Measurements from ENCODE around the gene TOMM20. TPM values are rescaled to one million over a fixed set of nuclear protein-coding genes. Genes with fewer than 3 reads are reported as not detected.

The TOMM20 gene
- polyA plus RNA-seq, 2 donors, result 43.4 to 61.1 TPM

- H3K27me3 ChIP-seq (ENCODE audit: control insufficient read depth in 1 of 2, insufficient read depth in 2 of 2, low read length in 2 of 2), result no peaks in the 10 kb centered on the region
- no peak overlapping the region for H3K4me3 ChIP-seq (ENCODE audit: low read depth in 1 of 2, low read length in 2 of 2)
- WGBS, 2 donors, result 91 to 93% methylated on average over 16 of the region's 16 CpGs
- no peaks in the 10 kb centered on the region for H3K4me1 ChIP-seq (ENCODE audit: control insufficient read depth in 2 of 2, insufficient read depth in 2 of 2, low read length in 1 of 2)
- peaks cover 0 to 2% of the 10 kb centered on the region in 2 donors for H3K9me3 ChIP-seq (ENCODE audit: control insufficient read depth in 2 of 2, insufficient read depth in 1 of 2, low read depth in 1 of 2, low read length in 1 of 2)
- peaks cover 13 to 14% of the 10 kb centered on the region in 2 donors for H3K36me3 ChIP-seq (ENCODE audit: control insufficient read depth in 2 of 2, insufficient read depth in 2 of 2, low read length in 1 of 2)
- peak overlapping the region in 1 of 2 donors; percentile 13 for H3K27ac ChIP-seq (ENCODE audit: low read depth in 2 of 2, low read length in 1 of 2)
Measured at GRCh38 chr1:235107368-235108184, 21.1 kb downstream of the TOMM20 start.

- Histone ChIP-seq H3K4me1 (ENCODE audit: control insufficient read depth in 2 of 2, insufficient read depth in 2 of 2, low read length in 1 of 2) (no peaks in the 10 kb centered on the region), H3K9me3 (ENCODE audit: control insufficient read depth in 2 of 2, insufficient read depth in 1 of 2, low read depth in 1 of 2, low read length in 1 of 2) (peaks cover 0 to 2% of the 10 kb centered on the region in 2 donors), H3K4me3 (ENCODE audit: low read depth in 1 of 2, low read length in 2 of 2) (no peak overlapping the region), H3K27me3 (ENCODE audit: control insufficient read depth in 1 of 2, insufficient read depth in 2 of 2, low read length in 2 of 2) (no peaks in the 10 kb centered on the region), H3K36me3 (ENCODE audit: control insufficient read depth in 2 of 2, insufficient read depth in 2 of 2, low read length in 1 of 2) (peaks cover 13 to 14% of the 10 kb centered on the region in 2 donors), H3K27ac (ENCODE audit: low read depth in 2 of 2, low read length in 1 of 2) (no peak overlapping the region)
- WGBS, 2 donors, result 89 to 95% methylated on average over 4 of the region's 4 CpGs
Measured at GRCh38 chr1:235106457-235106856, 22.2 kb downstream of the TOMM20 start.

- Histone ChIP-seq H3K4me3 (ENCODE audit: low read depth in 1 of 2, low read length in 2 of 2) (no peak overlapping the region), H3K27ac (ENCODE audit: low read depth in 2 of 2, low read length in 1 of 2) (no peak overlapping the region)
- WGBS, 2 donors, result 70 to 80% methylated on average over 12 of the region's 12 CpGs
Measured at GRCh38 chr1:235105051-235106043, 23.3 kb downstream of the TOMM20 start.

GRCh38 chr1:235102993-235103411 is 25.6 kb downstream of the TOMM20 start:
- Histone ChIP-seq H3K9me3 (ENCODE audit: control insufficient read depth in 2 of 2, insufficient read depth in 1 of 2, low read depth in 1 of 2, low read length in 1 of 2) (no peaks in the 10 kb centered on the region), H3K27me3 (ENCODE audit: control insufficient read depth in 1 of 2, insufficient read depth in 2 of 2, low read length in 2 of 2) (no peaks in the 10 kb centered on the region), H3K27ac (ENCODE audit: low read depth in 2 of 2, low read length in 1 of 2) (no peak overlapping the region), H3K36me3 (ENCODE audit: control insufficient read depth in 2 of 2, insufficient read depth in 2 of 2, low read length in 1 of 2) (peaks cover 4 to 5% of the 10 kb centered on the region in 2 donors), H3K4me3 (ENCODE audit: low read depth in 1 of 2, low read length in 2 of 2) (no peak overlapping the region), H3K4me1 (ENCODE audit: control insufficient read depth in 2 of 2, insufficient read depth in 2 of 2, low read length in 1 of 2) (no peaks in the 10 kb centered on the region)
- WGBS, 2 donors, result 33 to 43% methylated on average over 4 of the region's 4 CpGs

More at GRCh38 chr1:235105051-235106043, 23.3 kb downstream of the TOMM20 start:
- Histone ChIP-seq H3K4me1 (ENCODE audit: control insufficient read depth in 2 of 2, insufficient read depth in 2 of 2, low read length in 1 of 2) (no peaks in the 10 kb centered on the region), H3K27me3 (ENCODE audit: control insufficient read depth in 1 of 2, insufficient read depth in 2 of 2, low read length in 2 of 2) (no peaks in the 10 kb centered on the region), H3K36me3 (ENCODE audit: control insufficient read depth in 2 of 2, insufficient read depth in 2 of 2, low read length in 1 of 2) (peaks cover 13 to 14% of the 10 kb centered on the region in 2 donors), H3K9me3 (ENCODE audit: control insufficient read depth in 2 of 2, insufficient read depth in 1 of 2, low read depth in 1 of 2, low read length in 1 of 2) (peaks cover 0 to 2% of the 10 kb centered on the region in 2 donors)

GRCh38 chr1:235102259-235102582 is 26.4 kb downstream of the TOMM20 start:
- no peak overlapping the region for H3K4me3 ChIP-seq (ENCODE audit: low read depth in 1 of 2, low read length in 2 of 2)
- no peaks in the 10 kb centered on the region for H3K9me3 ChIP-seq (ENCODE audit: control insufficient read depth in 2 of 2, insufficient read depth in 1 of 2, low read depth in 1 of 2, low read length in 1 of 2)
- peaks cover 0 to under 1% of the 10 kb centered on the region in 2 donors for H3K36me3 ChIP-seq (ENCODE audit: control insufficient read depth in 2 of 2, insufficient read depth in 2 of 2, low read length in 1 of 2)
- H3K27me3 ChIP-seq (ENCODE audit: control insufficient read depth in 1 of 2, insufficient read depth in 2 of 2, low read length in 2 of 2), result no peaks in the 10 kb centered on the region
- WGBS, 2 donors, result 93 to 94% methylated on average over 3 of the region's 3 CpGs
- no peaks in the 10 kb centered on the region for H3K4me1 ChIP-seq (ENCODE audit: control insufficient read depth in 2 of 2, insufficient read depth in 2 of 2, low read length in 1 of 2)
- H3K27ac ChIP-seq (ENCODE audit: low read depth in 2 of 2, low read length in 1 of 2), result peak overlapping the region in 1 of 2 donors; percentile 47

GRCh38 chr1:235101558-235102258 is 26.9 kb downstream of the TOMM20 start:
- Histone ChIP-seq H3K27ac (ENCODE audit: low read depth in 2 of 2, low read length in 1 of 2) (peak overlapping the region in 1 of 2 donors; percentile 47), H3K4me3 (ENCODE audit: low read depth in 1 of 2, low read length in 2 of 2) (no peak overlapping the region), H3K9me3 (ENCODE audit: control insufficient read depth in 2 of 2, insufficient read depth in 1 of 2, low read depth in 1 of 2, low read length in 1 of 2) (no peaks in the 10 kb centered on the region), H3K36me3 (ENCODE audit: control insufficient read depth in 2 of 2, insufficient read depth in 2 of 2, low read length in 1 of 2) (no peaks in the 10 kb centered on the region), H3K4me1 (ENCODE audit: control insufficient read depth in 2 of 2, insufficient read depth in 2 of 2, low read length in 1 of 2) (no peaks in the 10 kb centered on the region), H3K27me3 (ENCODE audit: control insufficient read depth in 1 of 2, insufficient read depth in 2 of 2, low read length in 2 of 2) (no peaks in the 10 kb centered on the region)
- 67 to 78% methylated on average over 4 to 5 of the region's 5 CpGs for WGBS, 2 donors

- Histone ChIP-seq H3K27me3 (ENCODE audit: control insufficient read depth in 1 of 2, insufficient read depth in 2 of 2, low read length in 2 of 2) (no peaks in the 10 kb centered on the region), H3K4me3 (ENCODE audit: low read depth in 1 of 2, low read length in 2 of 2) (no peak overlapping the region), H3K4me1 (ENCODE audit: control insufficient read depth in 2 of 2, insufficient read depth in 2 of 2, low read length in 1 of 2) (no peaks in the 10 kb centered on the region), H3K27ac (ENCODE audit: low read depth in 2 of 2, low read length in 1 of 2) (no peak overlapping the region), H3K36me3 (ENCODE audit: control insufficient read depth in 2 of 2, insufficient read depth in 2 of 2, low read length in 1 of 2) (no peaks in the 10 kb centered on the region), H3K9me3 (ENCODE audit: control insufficient read depth in 2 of 2, insufficient read depth in 1 of 2, low read depth in 1 of 2, low read length in 1 of 2) (no peaks in the 10 kb centered on the region)
- WGBS, 2 donors, result 56 to 62% methylated on average over 13 of the region's 13 CpGs
Measured at GRCh38 chr1:235100194-235100772, 28.4 kb downstream of the TOMM20 start.

GRCh38 chr1:235098991-235099390 is 29.6 kb downstream of the TOMM20 start:
- WGBS, 2 donors, result 94 to 95% methylated on average over 9 of the region's 9 CpGs
- Histone ChIP-seq H3K4me1 (ENCODE audit: control insufficient read depth in 2 of 2, insufficient read depth in 2 of 2, low read length in 1 of 2) (no peaks in the 10 kb centered on the region), H3K4me3 (ENCODE audit: low read depth in 1 of 2, low read length in 2 of 2) (no peak overlapping the region), H3K27ac (ENCODE audit: low read depth in 2 of 2, low read length in 1 of 2) (no peak overlapping the region), H3K27me3 (ENCODE audit: control insufficient read depth in 1 of 2, insufficient read depth in 2 of 2, low read length in 2 of 2) (no peaks in the 10 kb centered on the region), H3K36me3 (ENCODE audit: control insufficient read depth in 2 of 2, insufficient read depth in 2 of 2, low read length in 1 of 2) (no peaks in the 10 kb centered on the region), H3K9me3 (ENCODE audit: control insufficient read depth in 2 of 2, insufficient read depth in 1 of 2, low read depth in 1 of 2, low read length in 1 of 2) (no peaks in the 10 kb centered on the region)

- no peak overlapping the region for H3K27ac ChIP-seq (ENCODE audit: low read depth in 2 of 2, low read length in 1 of 2)
- H3K4me3 ChIP-seq (ENCODE audit: low read depth in 1 of 2, low read length in 2 of 2), result no peak overlapping the region
- peaks cover 0 to 1% of the 10 kb centered on the region in 2 donors for H3K4me1 ChIP-seq (ENCODE audit: control insufficient read depth in 2 of 2, insufficient read depth in 2 of 2, low read length in 1 of 2)
- H3K36me3 ChIP-seq (ENCODE audit: control insufficient read depth in 2 of 2, insufficient read depth in 2 of 2, low read length in 1 of 2), result no peaks in the 10 kb centered on the region
- H3K9me3 ChIP-seq (ENCODE audit: control insufficient read depth in 2 of 2, insufficient read depth in 1 of 2, low read depth in 1 of 2, low read length in 1 of 2), result no peaks in the 10 kb centered on the region
- no peaks in the 10 kb centered on the region for H3K27me3 ChIP-seq (ENCODE audit: control insufficient read depth in 1 of 2, insufficient read depth in 2 of 2, low read length in 2 of 2)
- WGBS, 2 donors, result 76 to 78% methylated on average over 6 of the region's 6 CpGs
Measured at GRCh38 chr1:235098547-235098946, 30.1 kb downstream of the TOMM20 start.

All from esophagus (tissue), 2 donors.